IPS-11a (cell line): ENCODE results near the gene HDX.
"Not testable (repeated sequence)": the region's sequence is repeated elsewhere in the genome, so short reads cannot be mapped to it uniquely, and the experiment has no call there.

Experiments used
- H3K4me3 ChIP-seq: one replicate; pipeline ENCODE4 v1.5.1; 2013; ENCODE audit warnings: low read depth, low read length, control low read depth

Gene HDX

GRCh38 chrX:84501798-84502628, at the start of gene HDX:
Gene HDX, minus strand, starts transcription at chrX:84502453. Its CDS starts 27,056 bp downstream, at chrX:84475397.
- H3K4me3 ChIP-seq: peak within 1 kb of the TSS; percentile 60

DNA sequence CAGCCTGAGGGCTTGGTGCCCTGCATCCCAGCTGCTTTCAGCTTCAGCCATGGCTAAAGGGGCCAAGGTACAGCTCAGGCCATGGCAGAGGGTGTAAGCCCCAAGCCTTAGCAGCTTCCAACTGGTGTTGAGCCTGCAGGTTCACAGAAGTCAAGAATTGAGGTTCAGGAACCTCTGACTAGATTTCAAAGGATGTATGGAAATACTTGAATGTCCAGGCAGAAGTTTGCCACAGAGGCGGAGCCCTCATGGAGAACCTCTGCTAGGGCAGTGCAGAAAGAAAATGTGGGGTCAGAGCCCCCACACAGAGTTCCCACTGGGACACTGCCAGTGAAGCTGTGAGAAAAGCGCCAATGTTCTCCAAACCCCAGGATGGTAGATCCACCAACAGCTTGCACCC, 39.1 kb upstream of the HDX start:
- H3K4me3 ChIP-seq: not testable (repeated sequence)

- not testable (repeated sequence) for H3K4me3 ChIP-seq
Measured at GRCh38 chrX:84537627-84538026, 35.4 kb upstream of the HDX start.

GRCh38 chrX:84488426-84488825, 13.8 kb downstream of the HDX start:
- no peak overlapping the region for H3K4me3 ChIP-seq

DNA sequence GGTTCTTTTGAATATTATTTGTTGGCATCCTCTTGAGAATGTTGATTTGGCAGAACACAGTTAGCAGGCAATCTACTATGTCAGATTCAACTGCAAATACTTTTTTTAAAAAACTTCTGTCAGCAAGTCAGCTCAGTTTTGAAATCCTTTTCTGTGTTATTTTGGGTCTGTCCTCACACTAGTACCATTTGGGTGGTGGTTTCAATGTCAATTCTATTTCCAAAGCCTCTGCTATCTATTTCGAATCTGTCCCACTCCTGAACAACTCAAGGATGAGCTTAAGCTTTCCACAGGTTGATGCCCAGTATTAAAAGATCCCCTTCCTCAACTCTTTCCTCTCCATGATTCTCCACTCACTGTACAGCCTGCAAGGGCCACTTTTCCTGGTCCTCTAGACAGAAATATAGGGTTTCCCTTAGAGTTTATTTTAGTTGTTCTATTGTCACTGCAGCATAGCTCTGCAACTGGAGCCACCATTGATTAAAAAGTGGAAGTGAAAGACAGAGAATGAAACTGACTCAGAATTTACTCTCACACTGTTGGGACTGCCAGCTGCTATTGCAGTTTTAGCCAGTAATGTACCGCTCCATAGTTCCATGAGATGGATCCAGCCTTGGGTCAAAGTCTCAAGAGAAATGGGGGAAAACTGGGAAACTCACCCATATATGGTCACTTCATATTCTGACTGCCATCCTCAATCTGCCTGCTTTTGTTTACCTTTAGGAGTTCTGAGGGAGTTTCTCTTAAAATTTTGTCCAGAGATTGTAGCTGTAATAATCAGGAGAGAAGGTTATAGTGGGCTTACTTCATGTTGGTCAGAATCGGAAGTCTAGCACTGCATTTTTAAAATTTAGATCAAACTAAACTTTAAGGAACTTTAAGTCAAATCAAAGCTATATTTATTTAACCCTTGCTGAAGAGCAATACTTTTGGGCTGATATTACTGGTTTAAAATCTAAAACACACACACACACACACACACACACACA, 14.6 kb downstream of the HDX start:
- no peak overlapping the region for H3K4me3 ChIP-seq

DNA sequence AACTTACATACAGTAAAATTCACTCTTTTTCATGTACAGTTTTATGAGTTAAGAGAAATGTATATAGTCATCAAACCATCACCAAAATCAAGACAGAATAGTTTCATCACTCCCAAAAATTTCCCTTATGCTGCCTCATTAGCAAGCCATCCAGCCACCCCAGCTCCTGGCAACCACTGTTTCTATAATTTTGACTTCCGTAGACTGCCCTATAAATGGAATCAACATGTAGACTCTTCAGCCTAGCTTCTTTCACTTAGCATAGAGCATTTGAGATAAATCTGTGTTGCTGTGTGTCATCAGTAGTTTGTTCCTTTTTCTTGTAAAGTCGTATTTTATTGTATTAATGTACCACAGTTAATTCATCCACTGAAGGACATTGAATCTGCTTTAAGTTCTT, 23.2 kb downstream of the HDX start:
- no peak overlapping the region for H3K4me3 ChIP-seq

GRCh38 chrX:84477114-84477513, 25.1 kb downstream of the HDX start:
- H3K4me3 ChIP-seq: no peak overlapping the region

- no peak overlapping the region for H3K4me3 ChIP-seq
Measured at GRCh38 chrX:84475596-84475995, 26.7 kb downstream of the HDX start.

- H3K4me3 ChIP-seq: no peak overlapping the region
Measured at GRCh38 chrX:84475101-84475500, 27.2 kb downstream of the HDX start.

GRCh38 chrX:84469226-84469625, 33.0 kb downstream of the HDX start:
- H3K4me3 ChIP-seq: no peak overlapping the region

DNA sequence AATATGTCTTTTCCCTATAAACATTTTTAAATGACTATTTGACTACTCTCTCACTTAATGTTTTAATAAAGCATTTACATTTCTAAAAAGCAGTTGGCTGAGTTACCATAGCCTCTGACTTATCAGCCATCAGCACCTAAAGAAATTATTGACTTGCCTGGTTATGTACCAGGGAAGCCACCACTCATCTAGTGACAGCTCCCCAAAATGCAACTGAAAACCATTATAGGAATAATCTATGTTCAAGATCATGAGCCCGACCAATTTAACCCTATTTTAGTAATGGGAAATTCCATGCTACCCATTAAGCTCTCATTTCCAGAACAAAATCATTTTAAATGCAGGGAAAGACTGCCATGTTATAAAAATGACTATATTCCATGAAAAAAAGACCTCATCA, 34.4 kb downstream of the HDX start:
- H3K4me3 ChIP-seq: no peak overlapping the region

- H3K4me3 ChIP-seq: no peak overlapping the region
Measured at GRCh38 chrX:84453351-84454246, 48.7 kb downstream of the HDX start.

DNA sequence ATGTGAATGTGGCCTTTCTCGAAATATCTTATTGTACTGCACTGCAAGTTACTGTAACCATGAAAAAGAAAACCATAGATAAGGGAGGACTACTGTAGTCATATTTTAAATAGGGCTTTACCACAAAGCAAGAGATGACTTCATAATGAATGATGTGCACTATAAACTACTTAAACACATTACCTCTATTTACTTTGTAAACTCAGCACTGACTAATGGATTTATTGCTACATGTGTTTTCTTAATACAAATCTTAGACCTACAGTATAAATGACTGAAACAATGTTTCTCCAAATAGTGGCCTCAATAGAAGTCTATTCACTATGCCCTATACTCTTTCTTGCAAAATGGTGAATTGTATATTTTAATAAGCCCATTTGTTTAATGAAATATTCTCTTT, 61.1 kb downstream of the HDX start:
- no peak overlapping the region for H3K4me3 ChIP-seq

- H3K4me3 ChIP-seq: no peak overlapping the region
Measured at GRCh38 chrX:84415140-84415539, 87.1 kb downstream of the HDX start.

GRCh38 chrX:84363663-84364062, 138.6 kb downstream of the HDX start:
- H3K4me3 ChIP-seq: no peak overlapping the region

- H3K4me3 ChIP-seq: no peak overlapping the region
Measured at GRCh38 chrX:84363051-84363450, 139.2 kb downstream of the HDX start.

GRCh38 chrX:84362184-84362838, 139.9 kb downstream of the HDX start:
- H3K4me3 ChIP-seq: no peak overlapping the region

DNA sequence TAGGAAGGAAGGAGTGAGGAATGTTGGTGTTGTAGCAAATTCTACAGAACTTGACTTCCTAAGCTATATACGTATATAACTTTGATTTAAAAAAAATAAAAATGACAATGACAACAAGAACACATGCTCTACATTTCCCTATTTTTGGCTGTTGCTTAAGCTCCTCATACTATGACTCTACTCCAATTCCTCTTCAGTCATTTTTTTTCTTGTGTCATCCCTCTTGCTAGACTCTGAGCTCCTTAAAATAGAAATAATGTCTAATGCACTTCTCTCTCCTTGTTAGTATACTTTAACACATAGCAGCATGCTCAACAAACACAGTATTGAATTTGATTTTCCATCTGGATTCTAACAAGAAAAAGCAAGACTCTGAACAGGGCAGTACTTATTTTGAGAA, 144.0 kb downstream of the HDX start:
- H3K4me3 ChIP-seq: no peak overlapping the region

GRCh38 chrX:84357296-84357695, 145.0 kb downstream of the HDX start:
- H3K4me3 ChIP-seq: no peak overlapping the region

- H3K4me3 ChIP-seq: no peak overlapping the region
Measured at GRCh38 chrX:84340968-84341367, 161.3 kb downstream of the HDX start.
